Uterus (tissue), 2 donors: ENCODE data around the gene SNX9.

Experiments
- POLR2A ChIP-seq, 2 donors: fragments of 450-650 bp; IDR thresholded peaks; one replicate each; pipeline ENCODE4 v1.6.1; 2016; ENCODE audit warnings: antibody characterized with exemption in 2 of 2, mild to moderate bottlenecking in 1 of 2, moderate library complexity in 1 of 2
- TF ChIP-seq, protein P1 (sequence below), 4 experiments: fragments of 200-600 bp in 2 of 4; fragments of 450-650 bp in 2 of 4; sonication (generic) in 2 of 4; IDR thresholded peaks; one replicate each; pipeline ENCODE4 v1.5.1; 2016 to 2019; ENCODE audit warnings: antibody characterized with exemption in 4 of 4, mild to moderate bottlenecking in 2 of 4, moderate library complexity in 1 of 4

DNA sequence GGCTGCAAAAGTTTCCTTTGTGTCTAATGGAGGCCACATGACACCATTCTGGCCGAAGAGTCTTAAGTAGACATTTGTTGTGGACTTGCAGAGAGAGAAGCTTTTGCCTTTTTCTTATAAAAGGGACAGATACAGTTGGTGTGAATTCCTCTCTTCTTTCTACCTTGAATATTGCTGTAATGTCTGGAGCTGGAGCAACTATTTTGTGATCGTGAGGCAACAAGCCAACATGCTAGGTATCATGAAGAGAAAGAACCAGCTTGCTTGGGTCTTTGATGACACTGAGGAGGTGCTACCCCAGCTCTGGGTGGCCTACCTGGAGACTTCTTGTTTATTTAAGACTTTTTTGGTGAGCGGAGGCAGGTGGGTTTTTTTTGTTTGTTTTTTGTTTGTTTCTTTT lies 142.3 kb downstream of the SNX9 start:
- TF ChIP-seq, protein P1, sequence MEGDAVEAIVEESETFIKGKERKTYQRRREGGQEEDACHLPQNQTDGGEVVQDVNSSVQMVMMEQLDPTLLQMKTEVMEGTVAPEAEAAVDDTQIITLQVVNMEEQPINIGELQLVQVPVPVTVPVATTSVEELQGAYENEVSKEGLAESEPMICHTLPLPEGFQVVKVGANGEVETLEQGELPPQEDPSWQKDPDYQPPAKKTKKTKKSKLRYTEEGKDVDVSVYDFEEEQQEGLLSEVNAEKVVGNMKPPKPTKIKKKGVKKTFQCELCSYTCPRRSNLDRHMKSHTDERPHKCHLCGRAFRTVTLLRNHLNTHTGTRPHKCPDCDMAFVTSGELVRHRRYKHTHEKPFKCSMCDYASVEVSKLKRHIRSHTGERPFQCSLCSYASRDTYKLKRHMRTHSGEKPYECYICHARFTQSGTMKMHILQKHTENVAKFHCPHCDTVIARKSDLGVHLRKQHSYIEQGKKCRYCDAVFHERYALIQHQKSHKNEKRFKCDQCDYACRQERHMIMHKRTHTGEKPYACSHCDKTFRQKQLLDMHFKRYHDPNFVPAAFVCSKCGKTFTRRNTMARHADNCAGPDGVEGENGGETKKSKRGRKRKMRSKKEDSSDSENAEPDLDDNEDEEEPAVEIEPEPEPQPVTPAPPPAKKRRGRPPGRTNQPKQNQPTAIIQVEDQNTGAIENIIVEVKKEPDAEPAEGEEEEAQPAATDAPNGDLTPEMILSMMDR (IDR thresholded peaks at IDR 0.05) = no peak
- no peak for TF ChIP-seq POLR2A (IDR thresholded peaks at IDR 0.05)
